GM18873 (cell line): ENCODE data around the gene ITGA11.

Source experiments
- ATAC-seq: cut with Tn5 transposase; IDR thresholded peaks from one replicate; pipeline ENCODE4 v1.9.1; 2021; ENCODE audit warnings: mild to moderate bottlenecking, moderate library complexity, moderate number of reproducible peaks; ENCODE audit not compliant: unreplicated experiment, low FRiP score

ITGA11 gene

GRCh38 chr15:68339481-68339880, 92.5 kb downstream of the ITGA11 start:
- ATAC-seq: no peak

GRCh38 chr15:68337826-68338225, 94.1 kb downstream of the ITGA11 start:
- ATAC-seq: no peak

- ATAC-seq: no peak
Observed at GRCh38 chr15:68336516-68336915, 95.4 kb downstream of the ITGA11 start.

GRCh38 chr15:68335655-68336054, 96.3 kb downstream of the ITGA11 start:
- no peak for ATAC-seq

GRCh38 chr15:68335251-68335650, 96.7 kb downstream of the ITGA11 start:
- ATAC-seq: no peak

GRCh38 chr15:68334661-68335124, 97.3 kb downstream of the ITGA11 start:
- ATAC-seq: no peak

GRCh38 chr15:68333775-68334470, 98.0 kb downstream of the ITGA11 start:
- ATAC-seq: no peak

- no peak for ATAC-seq
Observed at GRCh38 chr15:68332266-68332665, 99.7 kb downstream of the ITGA11 start.

- no peak for ATAC-seq
Observed at GRCh38 chr15:68330901-68331300, 101.1 kb downstream of the ITGA11 start.

- ATAC-seq: no peak
Observed at GRCh38 chr15:68330416-68330815, 101.5 kb downstream of the ITGA11 start.

GRCh38 chr15:68328964-68329363, 103.0 kb downstream of the ITGA11 start:
- ATAC-seq: no peak

GRCh38 chr15:68328443-68328842, 103.5 kb downstream of the ITGA11 start:
- no peak for ATAC-seq

GRCh38 chr15:68326711-68327354, 105.1 kb downstream of the ITGA11 start:
- no peak for ATAC-seq

GRCh38 chr15:68325726-68326125, 106.2 kb downstream of the ITGA11 start:
- ATAC-seq: no peak

- no peak for ATAC-seq
Observed at GRCh38 chr15:68322796-68323195, 109.2 kb downstream of the ITGA11 start.

- ATAC-seq: no peak
Observed at GRCh38 chr15:68321229-68321628, 110.7 kb downstream of the ITGA11 start.

GRCh38 chr15:68319997-68320396, 112.0 kb downstream of the ITGA11 start:
- no peak for ATAC-seq

- no peak for ATAC-seq
Observed at GRCh38 chr15:68318931-68319909, 112.7 kb downstream of the ITGA11 start.

- no peak for ATAC-seq
Observed at GRCh38 chr15:68318008-68318835, 113.7 kb downstream of the ITGA11 start.
